ENCODE measurements around the gene TBC1D22A.

TBC1D22A gene

GRCh38 chr22:46892866-46893265, 130.4 kb downstream of the TBC1D22A start:
- TF ChIP-seq PPARA (CRISPR knock-in tag; IDR thresholded peaks at IDR 0.05; ENCODE audit: borderline replicate concordance) = no peak
- no peak for TF ChIP-seq ARNTL (CRISPR knock-in tag; IDR thresholded peaks at IDR 0.05; ENCODE audit: borderline replicate concordance, low read depth)
- TF ChIP-seq ESRRG (CRISPR knock-in tag; IDR thresholded peaks at IDR 0.05) = no peak
- TF ChIP-seq PATZ1 (CRISPR knock-in tag; IDR thresholded peaks at IDR 0.05; ENCODE audit: borderline replicate concordance) = no peak
- no peak for TF ChIP-seq POU6F1 (CRISPR knock-in tag; IDR thresholded peaks at IDR 0.05; ENCODE audit: borderline replicate concordance, low read depth)
- TF ChIP-seq ZNF8 (CRISPR knock-in tag; IDR thresholded peaks at IDR 0.05) = no peak
- no peak for TF ChIP-seq ZC3H10 (CRISPR knock-in tag; IDR thresholded peaks at IDR 0.05)
- TF ChIP-seq CREB5 (CRISPR knock-in tag; IDR thresholded peaks at IDR 0.05; ENCODE audit: low read depth) = no peak
- TF ChIP-seq ZNF70 (CRISPR knock-in tag; IDR thresholded peaks at IDR 0.05) = no peak
- no peak for TF ChIP-seq TCF4 (CRISPR knock-in tag; IDR thresholded peaks at IDR 0.05; ENCODE audit: borderline replicate concordance)
- no peak for TF ChIP-seq SNAI2 (CRISPR knock-in tag; IDR thresholded peaks at IDR 0.05)

GRCh38 chr22:46893281-46894020, 131.0 kb downstream of the TBC1D22A start:
- ATAC-seq = no peak
- TF ChIP-seq GLIS3 (CRISPR knock-in tag; IDR thresholded peaks at IDR 0.05) (no peak), PPARA (CRISPR knock-in tag; IDR thresholded peaks at IDR 0.05; ENCODE audit: borderline replicate concordance) (no peak), CSDC2 (CRISPR knock-in tag; IDR thresholded peaks at IDR 0.05) (no peak), TSHZ2 (CRISPR knock-in tag; IDR thresholded peaks at IDR 0.05) (no peak), ARNTL (CRISPR knock-in tag; IDR thresholded peaks at IDR 0.05; ENCODE audit: borderline replicate concordance, low read depth) (no peak), ZNF70 (CRISPR knock-in tag; IDR thresholded peaks at IDR 0.05) (no peak), TCF4 (CRISPR knock-in tag; IDR thresholded peaks at IDR 0.05; ENCODE audit: borderline replicate concordance) (no peak), CREB5 (CRISPR knock-in tag; IDR thresholded peaks at IDR 0.05; ENCODE audit: low read depth) (no peak), CSRNP3 (CRISPR knock-in tag; IDR thresholded peaks at IDR 0.05) (no peak), OSR1 (CRISPR knock-in tag; IDR thresholded peaks at IDR 0.05) (no peak), ZC3H10 (CRISPR knock-in tag; IDR thresholded peaks at IDR 0.05) (no peak)

More at GRCh38 chr22:46892866-46893265, 130.4 kb downstream of the TBC1D22A start:
- no peak for ATAC-seq

- TF ChIP-seq ZC3H10 (CRISPR knock-in tag; IDR thresholded peaks at IDR 0.05) (no peak), PATZ1 (CRISPR knock-in tag; IDR thresholded peaks at IDR 0.05; ENCODE audit: borderline replicate concordance) (no peak), ZNF70 (CRISPR knock-in tag; IDR thresholded peaks at IDR 0.05) (no peak), POU6F1 (CRISPR knock-in tag; IDR thresholded peaks at IDR 0.05; ENCODE audit: borderline replicate concordance, low read depth) (no peak)
Observed at GRCh38 chr22:46894081-46894671, 131.7 kb downstream of the TBC1D22A start.

More at GRCh38 chr22:46894081-46894671, 131.7 kb downstream of the TBC1D22A start:
- no peak; the same call in 2 of the 3 replicates for ATAC-seq
